Activated T-cell treated with anti-CD3 and anti-CD28 coated beads, Interleukin-2, amount 50 U/mL, for 1 hour (primary cell): ENCODE data around the gene PIK3C2A.
"Not testable (repeated sequence)": the region's sequence is repeated elsewhere in the genome, so short reads cannot be mapped to it uniquely, and the experiment has no call there.

ENCODE experiments used
- DNase-seq: peaks from one replicate; pipeline ENCODE4 v3.0.0-alpha.2; 2020

The PIK3C2A gene, protein sequence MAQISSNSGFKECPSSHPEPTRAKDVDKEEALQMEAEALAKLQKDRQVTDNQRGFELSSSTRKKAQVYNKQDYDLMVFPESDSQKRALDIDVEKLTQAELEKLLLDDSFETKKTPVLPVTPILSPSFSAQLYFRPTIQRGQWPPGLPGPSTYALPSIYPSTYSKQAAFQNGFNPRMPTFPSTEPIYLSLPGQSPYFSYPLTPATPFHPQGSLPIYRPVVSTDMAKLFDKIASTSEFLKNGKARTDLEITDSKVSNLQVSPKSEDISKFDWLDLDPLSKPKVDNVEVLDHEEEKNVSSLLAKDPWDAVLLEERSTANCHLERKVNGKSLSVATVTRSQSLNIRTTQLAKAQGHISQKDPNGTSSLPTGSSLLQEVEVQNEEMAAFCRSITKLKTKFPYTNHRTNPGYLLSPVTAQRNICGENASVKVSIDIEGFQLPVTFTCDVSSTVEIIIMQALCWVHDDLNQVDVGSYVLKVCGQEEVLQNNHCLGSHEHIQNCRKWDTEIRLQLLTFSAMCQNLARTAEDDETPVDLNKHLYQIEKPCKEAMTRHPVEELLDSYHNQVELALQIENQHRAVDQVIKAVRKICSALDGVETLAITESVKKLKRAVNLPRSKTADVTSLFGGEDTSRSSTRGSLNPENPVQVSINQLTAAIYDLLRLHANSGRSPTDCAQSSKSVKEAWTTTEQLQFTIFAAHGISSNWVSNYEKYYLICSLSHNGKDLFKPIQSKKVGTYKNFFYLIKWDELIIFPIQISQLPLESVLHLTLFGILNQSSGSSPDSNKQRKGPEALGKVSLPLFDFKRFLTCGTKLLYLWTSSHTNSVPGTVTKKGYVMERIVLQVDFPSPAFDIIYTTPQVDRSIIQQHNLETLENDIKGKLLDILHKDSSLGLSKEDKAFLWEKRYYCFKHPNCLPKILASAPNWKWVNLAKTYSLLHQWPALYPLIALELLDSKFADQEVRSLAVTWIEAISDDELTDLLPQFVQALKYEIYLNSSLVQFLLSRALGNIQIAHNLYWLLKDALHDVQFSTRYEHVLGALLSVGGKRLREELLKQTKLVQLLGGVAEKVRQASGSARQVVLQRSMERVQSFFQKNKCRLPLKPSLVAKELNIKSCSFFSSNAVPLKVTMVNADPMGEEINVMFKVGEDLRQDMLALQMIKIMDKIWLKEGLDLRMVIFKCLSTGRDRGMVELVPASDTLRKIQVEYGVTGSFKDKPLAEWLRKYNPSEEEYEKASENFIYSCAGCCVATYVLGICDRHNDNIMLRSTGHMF (N-terminal part only)

GRCh38 chr11:17207317-17208256 lies at the start of gene PIK3C2A:
PIK3C2A (minus strand) TSS chr11:17207986; CDS start chr11:17169741, 38,245 bp downstream.
- DNase-seq, result peak; percentile 95

- no peak for DNase-seq
These were observed 49.4 kb upstream of the PIK3C2A start for GRCh38 chr11:17257196-17257595.

- DNase-seq, result no peak
These were observed 48.7 kb upstream of the PIK3C2A start for GRCh38 chr11:17256512-17256911.

DNA sequence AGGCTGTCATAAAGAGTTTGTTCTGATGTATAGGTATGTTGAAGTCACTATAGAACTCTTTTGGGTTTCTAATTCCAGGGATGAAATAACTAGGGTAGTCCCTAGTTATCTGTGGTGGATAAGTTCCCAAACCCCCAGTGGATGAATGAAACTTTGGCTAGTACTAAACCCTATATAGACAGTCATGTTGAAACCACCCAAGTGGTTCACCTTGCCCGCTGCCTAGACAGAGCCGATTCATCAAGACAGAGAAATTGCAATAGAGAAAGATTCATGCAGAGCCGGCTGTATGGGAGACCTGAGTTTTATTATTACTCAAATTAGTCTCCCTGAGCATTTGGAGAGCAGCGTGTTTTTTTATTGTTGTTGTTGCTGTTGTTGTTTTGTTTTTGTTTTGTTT lies 44.9 kb upstream of the PIK3C2A start:
- DNase-seq, result no peak

DNA sequence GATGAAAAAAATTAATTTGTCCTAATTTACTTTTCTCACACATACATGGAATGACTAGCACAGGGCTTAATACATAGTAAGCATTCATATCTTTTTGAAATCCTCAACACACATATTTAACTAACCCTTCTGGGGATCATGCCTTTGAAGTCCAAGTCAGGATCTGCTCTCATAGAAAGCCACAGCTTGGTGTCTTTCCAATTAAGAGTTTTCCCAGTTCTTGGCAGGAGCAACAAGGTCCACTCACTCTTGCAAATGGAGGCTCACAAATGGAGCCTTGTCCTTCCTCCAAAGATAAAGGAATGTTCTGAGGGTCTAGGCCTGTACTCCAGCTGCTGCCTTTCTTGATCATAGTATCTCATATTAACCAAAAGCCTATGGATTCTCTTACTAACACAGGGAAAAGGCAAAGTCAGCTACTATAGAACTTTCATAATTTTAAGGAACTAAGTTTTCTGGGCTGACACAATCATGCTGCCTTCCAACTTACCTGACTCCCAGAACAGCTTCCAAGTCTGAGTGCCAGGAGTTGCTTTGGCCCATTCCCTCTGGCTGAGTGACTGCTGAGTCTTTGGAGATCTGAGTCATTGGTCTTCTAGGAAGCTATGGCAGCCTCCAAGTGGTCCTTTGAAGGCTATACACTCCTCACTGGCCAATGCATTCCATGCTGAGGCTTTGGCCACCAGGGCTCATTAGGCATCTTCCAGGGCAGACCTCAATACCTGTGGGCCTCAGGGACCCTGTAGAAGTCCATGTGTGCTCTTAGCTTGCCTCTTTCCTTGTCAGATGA lies 43.0 kb upstream of the PIK3C2A start:
- no peak for DNase-seq

DNA sequence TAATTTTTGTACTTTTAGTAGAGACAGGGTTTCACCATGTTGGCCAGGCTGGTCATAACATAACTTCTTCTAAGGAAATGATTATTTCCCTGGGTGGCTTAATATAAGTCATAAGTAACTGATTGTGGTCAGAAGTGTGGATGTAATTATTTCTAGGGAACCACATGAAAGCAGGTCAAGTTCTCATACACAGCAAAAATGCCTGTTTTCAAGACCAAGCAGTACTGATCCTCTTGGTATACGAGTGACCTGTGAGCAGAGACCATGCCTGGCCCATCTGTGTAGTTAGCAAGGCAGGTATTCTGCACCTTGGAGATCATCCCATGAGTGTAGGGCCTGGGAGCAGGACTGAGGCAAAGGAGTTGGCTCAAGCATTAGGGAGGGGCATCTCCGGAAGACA lies 36.3 kb upstream of the PIK3C2A start:
- no peak for DNase-seq

DNA sequence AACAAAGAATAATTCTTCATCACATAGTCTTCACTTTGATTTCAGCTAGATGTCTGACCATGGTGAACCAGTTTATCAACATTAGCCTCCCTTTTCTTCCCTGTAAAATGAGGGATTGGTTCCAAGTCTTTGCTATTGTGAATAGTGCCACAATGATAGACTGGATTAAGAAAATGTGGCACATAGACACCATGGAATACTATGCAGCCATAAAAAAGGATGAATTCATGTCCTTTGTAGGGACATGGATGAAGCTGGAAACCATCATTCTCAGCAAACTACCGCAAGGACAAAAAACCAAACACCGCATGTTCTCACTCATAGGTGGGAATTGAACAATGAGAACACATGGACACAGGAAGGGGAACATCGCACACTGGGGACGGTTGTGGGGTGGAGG lies 35.2 kb upstream of the PIK3C2A start:
- not testable (repeated sequence) for DNase-seq

DNA sequence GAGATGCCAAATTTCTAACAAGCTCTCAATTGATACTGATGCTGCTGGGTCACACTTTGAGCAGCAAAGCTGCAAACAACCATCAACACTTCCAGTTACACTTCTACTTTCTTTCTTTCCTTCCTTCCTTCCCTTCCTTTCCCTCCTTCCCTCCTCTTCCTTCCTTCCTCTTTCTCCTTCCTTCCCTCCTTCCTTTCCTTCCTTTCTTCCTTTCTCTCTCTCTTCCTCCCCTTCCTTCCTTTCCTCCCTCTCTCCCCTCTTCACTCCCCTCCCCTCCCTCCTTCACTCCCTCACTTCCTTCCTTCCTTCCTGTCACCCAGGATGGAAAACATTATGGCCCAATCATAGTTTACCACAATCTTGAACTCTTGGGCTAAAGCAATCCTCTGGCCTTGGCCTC lies 33.0 kb upstream of the PIK3C2A start:
- no peak for DNase-seq

GRCh38 chr11:17239927-17240326 lies 32.1 kb upstream of the PIK3C2A start:
- not testable (repeated sequence) for DNase-seq

- no peak for DNase-seq
These were observed 30.6 kb upstream of the PIK3C2A start for GRCh38 chr11:17238377-17238776.

- no peak for DNase-seq
These were observed 25.3 kb upstream of the PIK3C2A start for GRCh38 chr11:17233101-17233500.

GRCh38 chr11:17230867-17231851 lies 23.4 kb upstream of the PIK3C2A start:
- DNase-seq, result no peak

DNA sequence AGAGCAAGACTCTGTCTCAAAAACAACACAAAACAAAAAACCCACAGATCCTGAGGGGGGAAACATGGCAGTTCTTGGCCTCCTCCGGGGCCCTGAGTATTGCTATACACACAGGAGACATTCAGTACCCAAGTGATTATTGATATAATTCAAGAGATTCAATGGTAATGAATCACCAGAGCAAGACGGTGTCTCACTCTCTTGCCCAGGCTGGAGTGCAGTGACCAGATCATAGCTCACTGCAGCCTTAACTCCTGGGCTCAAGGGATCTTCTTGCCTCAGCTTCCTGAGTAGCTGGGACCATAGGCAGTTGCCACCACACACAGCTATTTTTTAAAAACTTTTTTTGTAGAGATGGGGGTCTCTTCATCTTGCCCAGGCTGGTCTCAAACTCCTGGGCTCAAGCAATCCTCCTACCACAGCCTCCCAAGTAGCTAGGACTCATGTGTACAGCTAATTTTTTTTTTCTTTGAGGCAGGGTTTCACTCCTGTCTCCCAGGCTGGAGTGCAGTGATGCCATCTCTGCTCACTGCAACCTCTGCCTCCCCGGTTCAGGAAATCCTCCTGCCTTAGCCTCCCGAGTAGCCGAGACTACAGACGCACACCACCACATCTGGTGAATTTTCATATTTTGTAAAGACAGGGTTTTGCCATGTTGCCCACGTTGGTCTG lies 21.8 kb upstream of the PIK3C2A start:
- DNase-seq, result no peak

DNA sequence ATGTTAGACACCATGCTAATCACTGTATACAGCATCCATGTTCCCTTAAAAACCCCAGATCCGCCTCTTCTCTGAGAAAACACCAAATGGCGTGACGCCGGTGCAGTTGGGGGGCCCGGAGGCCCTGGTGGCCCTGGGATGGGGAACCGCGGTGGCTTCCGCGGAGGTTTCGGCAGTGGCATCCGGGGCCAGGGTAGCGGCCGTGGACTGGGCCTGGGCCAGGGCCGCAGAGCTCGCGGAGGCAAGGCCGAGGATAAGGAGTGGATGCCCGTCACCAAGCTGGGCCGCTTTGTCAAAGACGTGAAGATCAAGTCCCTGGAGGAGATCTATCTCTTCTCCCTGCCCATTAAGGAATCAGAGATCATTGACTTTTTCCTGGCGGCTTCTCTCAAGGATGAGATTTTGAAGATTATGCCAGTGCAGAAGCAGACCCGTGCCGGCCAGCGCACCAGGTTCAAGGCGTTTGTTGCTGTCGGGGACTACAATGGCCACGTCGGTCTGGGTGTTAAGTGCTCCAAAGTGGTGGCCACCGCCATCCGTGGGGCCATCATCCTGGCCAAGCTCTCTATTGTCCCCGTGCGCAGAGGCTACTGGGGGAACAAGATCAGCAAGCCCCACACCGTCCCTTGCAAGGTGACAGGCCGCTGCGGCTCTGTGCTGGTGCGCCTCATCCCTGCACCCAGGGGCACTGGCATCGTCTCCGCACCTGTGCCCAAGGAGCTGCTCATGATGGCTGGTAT lies 20.6 kb upstream of the PIK3C2A start:
- DNase-seq, result not testable (repeated sequence)

- no peak for DNase-seq
These were observed 16.9 kb upstream of the PIK3C2A start for GRCh38 chr11:17224727-17225126.

DNA sequence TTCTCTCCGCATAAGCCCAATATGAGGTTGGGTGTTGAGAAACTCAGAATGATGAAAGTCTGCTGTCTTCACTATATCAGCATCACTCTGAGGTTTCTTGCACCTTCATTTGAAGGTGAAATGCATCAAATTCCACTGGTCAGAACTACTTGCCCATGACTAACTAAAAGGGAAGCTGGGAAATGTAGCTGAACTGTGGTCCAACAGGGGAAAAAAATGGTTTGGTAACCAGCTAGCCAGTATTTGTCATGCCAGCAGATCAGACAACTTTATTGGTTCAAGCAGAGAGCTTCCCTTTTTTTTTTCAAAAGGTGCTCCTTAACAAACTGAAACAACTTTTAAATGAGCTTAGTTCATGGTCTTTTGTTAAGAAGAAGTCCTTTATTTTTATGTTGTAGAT lies 14.2 kb upstream of the PIK3C2A start:
- DNase-seq, result no peak

GRCh38 chr11:17219016-17219415 lies 11.2 kb upstream of the PIK3C2A start:
- no peak for DNase-seq

DNA sequence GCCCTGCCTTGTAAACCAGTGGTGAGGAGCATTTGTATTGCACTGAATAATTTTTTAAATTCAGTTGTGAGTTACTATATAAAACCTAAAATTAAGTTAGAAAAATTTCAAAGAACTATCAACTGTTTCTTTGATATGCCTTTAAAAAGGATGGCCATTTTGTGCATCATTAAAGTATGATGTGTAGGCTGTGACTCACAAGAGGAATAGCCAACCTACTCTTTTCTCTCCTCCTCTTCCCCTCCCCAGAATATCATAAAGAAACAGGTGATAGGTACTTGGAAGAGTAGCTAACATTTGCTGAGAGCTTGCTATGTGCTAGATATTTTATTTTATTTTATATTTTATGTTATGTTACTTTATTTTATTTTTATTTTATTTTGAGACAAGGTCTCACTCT lies 10.6 kb upstream of the PIK3C2A start:
- no peak for DNase-seq
